HepG2 (cell line): ENCODE measurements around the gene LTB4R. TPM values are rescaled to one million over a fixed set of nuclear protein-coding genes. Genes with fewer than 3 reads are reported as not detected.

Experiments
- CBFB ChIP-seq: sonication (generic); formaldehyde crosslinking; IDR thresholded peaks from 2 replicates; pipeline ENCODE4 v1.4.0; 2020; ENCODE audit warnings: missing genetic modification reagents
- ELF1 ChIP-seq: sonication (generic); formaldehyde crosslinking; IDR thresholded peaks from 2 replicates; pipeline ENCODE4 v1.4.0; 2020; ENCODE audit warnings: missing genetic modification reagents
- HDAC2 ChIP-seq: sonication (generic); formaldehyde crosslinking; IDR thresholded peaks from 2 replicates; pipeline ENCODE4 v1.4.0; 2020; ENCODE audit warnings: missing genetic modification reagents
- PAX8 ChIP-seq: sonication (generic); formaldehyde crosslinking; IDR thresholded peaks from 2 replicates; pipeline ENCODE4 v1.8.0; 2022; ENCODE audit warnings: mild to moderate bottlenecking, missing genetic modification reagents, borderline replicate concordance
- RORA ChIP-seq: sonication (generic); formaldehyde crosslinking; IDR thresholded peaks from 2 replicates; pipeline ENCODE4 v1.5.0; 2020; ENCODE audit warnings: mild to moderate bottlenecking, missing genetic modification reagents, moderate library complexity
- SP2 ChIP-seq: sonication (generic); formaldehyde crosslinking; IDR thresholded peaks from 2 replicates; pipeline ENCODE4 v1.5.1; 2020; ENCODE audit warnings: mild to moderate bottlenecking, missing genetic modification reagents
- TEAD2 ChIP-seq: sonication (generic); formaldehyde crosslinking; IDR thresholded peaks from 2 replicates; pipeline ENCODE4 v1.9.0; 2021; ENCODE audit warnings: missing genetic modification reagents
- ZC3H4 ChIP-seq: sonication (generic); formaldehyde crosslinking; IDR thresholded peaks from 2 replicates; pipeline ENCODE4 v1.4.0; 2020; ENCODE audit warnings: missing genetic modification reagents, borderline replicate concordance
- ZNF318 ChIP-seq: sonication (generic); formaldehyde crosslinking; IDR thresholded peaks from 2 replicates; pipeline ENCODE4 v1.4.0; 2020; ENCODE audit warnings: mild to moderate bottlenecking, missing genetic modification reagents
- ZNF550 ChIP-seq: sonication (generic); formaldehyde crosslinking; IDR thresholded peaks from 2 replicates; pipeline ENCODE4 v1.4.0; 2020; ENCODE audit warnings: mild to moderate bottlenecking, missing genetic modification reagents, borderline replicate concordance
- ZNF782 ChIP-seq: sonication (generic); formaldehyde crosslinking; IDR thresholded peaks from 2 replicates; pipeline ENCODE4 v1.4.0; 2020; ENCODE audit warnings: missing genetic modification reagents, mild to moderate bottlenecking, borderline replicate concordance
- polyA plus RNA-seq, 8 experiments: library from polyadenylated mRNA; depleted of rRNA in 3 of 8; stranded (reverse) in 7 of 8; unstranded in 1 of 8; fragments of >200 nt; fragmentation: Illumina TruSeq in 4 of 8; extraction: Trizol in 4 of 8; gene quantifications; 2 replicates each; pipeline versions ENCODE4 v1.2.1 to v1.2.3, GENCODE V29; 2011 to 2016; ENCODE audit warnings: low read depth in 4 of 8, missing spikeins in 1 of 8, mixed read lengths in 1 of 8; ENCODE audit not compliant: insufficient read depth in 1 of 8
- total RNA-seq, 5 experiments: library from RNA; depleted of rRNA; stranded (reverse); fragments of >200 nt; fragmentation: Illumina TruSeq; extraction: Trizol; gene quantifications; 2 replicates each; pipeline ENCODE4 v1.2.3, GENCODE V29; 2016; ENCODE audit warnings: low read depth in 1 of 5
- TF ChIP-seq, protein P1 (sequence below): IDR thresholded peaks from 2 replicates; pipeline ENCODE4 v1.6.1; 2018; ENCODE audit warnings: missing genetic modification reagents, mild to moderate bottlenecking, missing compliant biosample characterization
- TF ChIP-seq, protein P2 (sequence below): sonication (generic); formaldehyde crosslinking; IDR thresholded peaks from 2 replicates; pipeline ENCODE4 v1.9.0; 2021; ENCODE audit warnings: missing genetic modification reagents, borderline replicate concordance
- TF ChIP-seq, protein P3 (sequence below): sonication (generic); formaldehyde crosslinking; IDR thresholded peaks from 2 replicates; pipeline ENCODE4 v1.8.0; 2022; ENCODE audit warnings: mild to moderate bottlenecking, missing genetic modification reagents, moderate library complexity

The LTB4R gene
- total and polyA plus RNA-seq, 2 of the 13 experiments (the other 11 are each of a cell fraction or from before 2014, with no cell fraction given): 3.2 to 8.2 TPM

- TF ChIP-seq, protein P1, sequence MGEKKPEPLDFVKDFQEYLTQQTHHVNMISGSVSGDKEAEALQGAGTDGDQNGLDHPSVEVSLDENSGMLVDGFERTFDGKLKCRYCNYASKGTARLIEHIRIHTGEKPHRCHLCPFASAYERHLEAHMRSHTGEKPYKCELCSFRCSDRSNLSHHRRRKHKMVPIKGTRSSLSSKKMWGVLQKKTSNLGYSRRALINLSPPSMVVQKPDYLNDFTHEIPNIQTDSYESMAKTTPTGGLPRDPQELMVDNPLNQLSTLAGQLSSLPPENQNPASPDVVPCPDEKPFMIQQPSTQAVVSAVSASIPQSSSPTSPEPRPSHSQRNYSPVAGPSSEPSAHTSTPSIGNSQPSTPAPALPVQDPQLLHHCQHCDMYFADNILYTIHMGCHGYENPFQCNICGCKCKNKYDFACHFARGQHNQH (CRISPR knock-in tag): peak; percentile 84
- TF ChIP-seq ZNF318 (CRISPR knock-in tag) (no peak; the same call in none of the 2 replicates), ZC3H4 (CRISPR knock-in tag) (0 out of 2 replicates have a peak, but pooled peaks have one; percentile 64), HDAC2 (CRISPR knock-in tag) (peak; percentile 56; the same call in 1 of the 2 replicates), ELF1 (CRISPR knock-in tag) (0 out of 2 replicates have a peak, but pooled peaks have one; percentile 52), ZNF550 (CRISPR knock-in tag) (no peak), TEAD2 (CRISPR knock-in tag) (0 out of 2 replicates have a peak, but pooled peaks have one; percentile 14), SP2 (CRISPR knock-in tag) (no peak), ZNF782 (CRISPR knock-in tag) (peak; percentile 55; the same call in 1 of the 2 replicates), CBFB (CRISPR knock-in tag) (no peak; the same call in 1 of the 2 replicates), RORA (no peak), PAX8 (CRISPR knock-in tag) (no peak)
- TF ChIP-seq, protein P2, sequence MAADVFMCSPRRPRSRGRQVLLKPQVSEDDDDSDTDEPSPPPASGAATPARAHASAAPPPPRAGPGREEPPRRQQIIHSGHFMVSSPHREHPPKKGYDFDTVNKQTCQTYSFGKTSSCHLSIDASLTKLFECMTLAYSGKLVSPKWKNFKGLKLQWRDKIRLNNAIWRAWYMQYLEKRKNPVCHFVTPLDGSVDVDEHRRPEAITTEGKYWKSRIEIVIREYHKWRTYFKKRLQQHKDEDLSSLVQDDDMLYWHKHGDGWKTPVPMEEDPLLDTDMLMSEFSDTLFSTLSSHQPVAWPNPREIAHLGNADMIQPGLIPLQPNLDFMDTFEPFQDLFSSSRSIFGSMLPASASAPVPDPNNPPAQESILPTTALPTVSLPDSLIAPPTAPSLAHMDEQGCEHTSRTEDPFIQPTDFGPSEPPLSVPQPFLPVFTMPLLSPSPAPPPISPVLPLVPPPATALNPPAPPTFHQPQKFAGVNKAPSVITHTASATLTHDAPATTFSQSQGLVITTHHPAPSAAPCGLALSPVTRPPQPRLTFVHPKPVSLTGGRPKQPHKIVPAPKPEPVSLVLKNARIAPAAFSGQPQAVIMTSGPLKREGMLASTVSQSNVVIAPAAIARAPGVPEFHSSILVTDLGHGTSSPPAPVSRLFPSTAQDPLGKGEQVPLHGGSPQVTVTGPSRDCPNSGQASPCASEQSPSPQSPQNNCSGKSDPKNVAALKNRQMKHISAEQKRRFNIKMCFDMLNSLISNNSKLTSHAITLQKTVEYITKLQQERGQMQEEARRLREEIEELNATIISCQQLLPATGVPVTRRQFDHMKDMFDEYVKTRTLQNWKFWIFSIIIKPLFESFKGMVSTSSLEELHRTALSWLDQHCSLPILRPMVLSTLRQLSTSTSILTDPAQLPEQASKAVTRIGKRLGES (CRISPR knock-in tag): no peak
- TF ChIP-seq, protein P3, sequence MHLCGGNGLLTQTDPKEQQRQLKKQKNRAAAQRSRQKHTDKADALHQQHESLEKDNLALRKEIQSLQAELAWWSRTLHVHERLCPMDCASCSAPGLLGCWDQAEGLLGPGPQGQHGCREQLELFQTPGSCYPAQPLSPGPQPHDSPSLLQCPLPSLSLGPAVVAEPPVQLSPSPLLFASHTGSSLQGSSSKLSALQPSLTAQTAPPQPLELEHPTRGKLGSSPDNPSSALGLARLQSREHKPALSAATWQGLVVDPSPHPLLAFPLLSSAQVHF (CRISPR knock-in tag): no peak; the same call in 1 of the 2 replicates
Measured at GRCh38 chr14:24296341-24297157, 14.8 kb upstream of the LTB4R start (continued).
